K562 (cell line): ENCODE data around the gene UBXN2A. TPM values are rescaled to one million over a fixed set of nuclear protein-coding genes. Genes with fewer than 3 reads are reported as not detected.

ENCODE experiments used
- ARID1B ChIP-seq: fragments of 450-650 bp; IDR thresholded peaks from 2 replicates; pipeline ENCODE4 v1.6.1; 2016; ENCODE audit warnings: antibody characterized with exemption, mild to moderate bottlenecking, inconsistent platforms
- ARID3B ChIP-seq: fragments of 250-450 bp; sonication (Bioruptor Pico); IDR thresholded peaks from 2 replicates; pipeline ENCODE4 v1.4.0; 2020; ENCODE audit warnings: borderline replicate concordance
- CC2D1A ChIP-seq: fragments of 450-650 bp; IDR thresholded peaks from 2 replicates; pipeline ENCODE4 v1.6.1; 2017; ENCODE audit warnings: mild to moderate bottlenecking
- COPS2 ChIP-seq: fragments of 450-650 bp; conservative IDR thresholded peaks from 2 replicates; pipeline ENCODE4 v1.6.1; 2016; ENCODE audit warnings: mild to moderate bottlenecking, moderate library complexity
- EP400 ChIP-seq: fragments of 450-650 bp; IDR thresholded peaks from 2 replicates; pipeline ENCODE4 v1.6.1; 2017; ENCODE audit warnings: antibody characterized with exemption, mild to moderate bottlenecking, moderate library complexity
- KLF6 ChIP-seq: fragments of 250-450 bp; sonication (Bioruptor Pico); IDR thresholded peaks from 2 replicates; pipeline ENCODE4 v1.4.0; 2020; ENCODE audit warnings: mild to moderate bottlenecking, moderate library complexity, borderline replicate concordance
- NBN ChIP-seq: fragments of 450-650 bp; IDR thresholded peaks from 2 replicates; pipeline ENCODE4 v1.6.1; 2016; ENCODE audit warnings: low read depth, mild to moderate bottlenecking
- NFATC3 ChIP-seq: fragments of 450-650 bp; IDR thresholded peaks from 2 replicates; pipeline ENCODE4 v1.6.1; 2017; ENCODE audit warnings: mild to moderate bottlenecking
- PATZ1 ChIP-seq: fragments of 250-450 bp; sonication (Bioruptor Pico); IDR thresholded peaks from 2 replicates; pipeline ENCODE4 v1.5.0; 2020; ENCODE audit warnings: mild to moderate bottlenecking, borderline replicate concordance
- POLR3G ChIP-seq: IDR thresholded peaks from 2 replicates; pipeline ENCODE4 v1.6.1; 2011; ENCODE audit not compliant: insufficient read length, insufficient replicate concordance; ENCODE audit errors: extremely low read depth
- RBM14 ChIP-seq: fragments of 200-400 bp; formaldehyde crosslinking; IDR thresholded peaks from 2 replicates; pipeline ENCODE4 v1.6.1; 2018; ENCODE audit warnings: low read depth, mild to moderate bottlenecking, low read length, moderate library complexity, borderline replicate concordance; ENCODE audit not compliant: insufficient read depth
- RCOR1 ChIP-seq, 2 experiments: IDR thresholded peaks; 2 replicates each; pipeline ENCODE4 v1.6.1; 2012; ENCODE audit warnings: low read depth in 2 of 2, low read length in 2 of 2, borderline replicate concordance in 1 of 2, improper control_type of control experiment in 1 of 2
- RHOXF2B ChIP-seq: fragments of 250-450 bp; sonication (Bioruptor Pico); conservative IDR thresholded peaks from 2 replicates; pipeline ENCODE4 v1.5.1; 2021
- TAF1 ChIP-seq: IDR thresholded peaks from 2 replicates; pipeline ENCODE4 v1.6.1; 2011; ENCODE audit warnings: mild to moderate bottlenecking, low read length, moderate library complexity; ENCODE audit not compliant: insufficient read depth, control insufficient read depth, severe bottlenecking; ENCODE audit errors: extremely low read depth
- TARDBP ChIP-seq: fragments of 450-650 bp; IDR thresholded peaks from 2 replicates; pipeline ENCODE4 v1.6.1; 2016
- TCF7L2 ChIP-seq: fragments of 150-350 bp; IDR thresholded peaks from 2 replicates; pipeline ENCODE4 v1.6.1; 2016; ENCODE audit warnings: low read depth, mild to moderate bottlenecking, low read length, moderate library complexity
- ZNF253 ChIP-seq: fragments of 250-450 bp; sonication (Bioruptor Pico); conservative IDR thresholded peaks from 2 replicates; pipeline ENCODE4 v1.6.1; 2021; ENCODE audit warnings: mild to moderate bottlenecking
- ZNF561 ChIP-seq: fragments of 450-650 bp; formaldehyde crosslinking; conservative IDR thresholded peaks from 2 replicates; pipeline ENCODE4 v1.4.0; 2020; ENCODE audit warnings: mild to moderate bottlenecking, moderate library complexity
- ZNF778 ChIP-seq: fragments of 450-650 bp; formaldehyde crosslinking; IDR thresholded peaks from 2 replicates; pipeline ENCODE4 v1.4.0; 2020; ENCODE audit warnings: mild to moderate bottlenecking, moderate library complexity
- ZSCAN29 ChIP-seq: fragments of 450-650 bp; IDR thresholded peaks from 2 replicates; pipeline ENCODE4 v1.6.1; 2017
- polyA plus RNA-seq, 8 experiments: library from polyadenylated mRNA; depleted of rRNA in 4 of 8; stranded (reverse) in 5 of 8; unstranded in 3 of 8; fragments of >200 nt; fragmentation: Nextera tagmentation in 2 of 8; fragmentation: Illumina TruSeq in 1 of 8; extraction: Ambion mirVana in 2 of 8; extraction: Trizol in 1 of 8; gene quantifications; 2 replicates each; pipeline versions ENCODE4 v1.2.1 to v1.2.3, GENCODE V29; 2011 to 2014; ENCODE audit warnings: inconsistent platforms in 1 of 8, missing spikeins in 1 of 8
- total RNA-seq, 7 experiments: library from RNA; depleted of rRNA in 6 of 7; stranded (reverse); fragments of >200 nt in 6 of 7; fragmentation: Illumina TruSeq in 2 of 7; extraction: Trizol in 2 of 7; gene quantifications; 2 replicates each; pipeline versions ENCODE4 v1.2.1 to v1.2.3, GENCODE V29; 2011 to 2021; ENCODE audit warnings: low replicate concordance in 1 of 7
- TF ChIP-seq, protein P1 (sequence below): fragments of 450-650 bp; IDR thresholded peaks from 2 replicates; pipeline ENCODE4 v1.7.0; 2016; ENCODE audit warnings: borderline replicate concordance
- TF ChIP-seq, protein P2 (sequence below): fragments of 450-650 bp; IDR thresholded peaks from 2 replicates; pipeline ENCODE4 v1.6.1; 2017; ENCODE audit warnings: antibody characterized with exemption

UBXN2A gene
- total and polyA plus RNA-seq, 9 of the 15 experiments (the other 6 are each of a cell fraction or from before 2014, with no cell fraction given) = 3.4 to 25.6 (median 16.0) TPM

- 0 out of 2 replicates have a peak, but pooled peaks have one; percentile 14 for TF ChIP-seq ARID1B
- no peak for TF ChIP-seq CC2D1A
- no peak for TF ChIP-seq RHOXF2B (CRISPR knock-in tag)
- no peak for TF ChIP-seq ZNF253 (CRISPR knock-in tag)
- TF ChIP-seq, protein P1, sequence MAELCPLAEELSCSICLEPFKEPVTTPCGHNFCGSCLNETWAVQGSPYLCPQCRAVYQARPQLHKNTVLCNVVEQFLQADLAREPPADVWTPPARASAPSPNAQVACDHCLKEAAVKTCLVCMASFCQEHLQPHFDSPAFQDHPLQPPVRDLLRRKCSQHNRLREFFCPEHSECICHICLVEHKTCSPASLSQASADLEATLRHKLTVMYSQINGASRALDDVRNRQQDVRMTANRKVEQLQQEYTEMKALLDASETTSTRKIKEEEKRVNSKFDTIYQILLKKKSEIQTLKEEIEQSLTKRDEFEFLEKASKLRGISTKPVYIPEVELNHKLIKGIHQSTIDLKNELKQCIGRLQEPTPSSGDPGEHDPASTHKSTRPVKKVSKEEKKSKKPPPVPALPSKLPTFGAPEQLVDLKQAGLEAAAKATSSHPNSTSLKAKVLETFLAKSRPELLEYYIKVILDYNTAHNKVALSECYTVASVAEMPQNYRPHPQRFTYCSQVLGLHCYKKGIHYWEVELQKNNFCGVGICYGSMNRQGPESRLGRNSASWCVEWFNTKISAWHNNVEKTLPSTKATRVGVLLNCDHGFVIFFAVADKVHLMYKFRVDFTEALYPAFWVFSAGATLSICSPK = no peak
- TF ChIP-seq ZNF561 (CRISPR knock-in tag) = no peak
- no peak for TF ChIP-seq RCOR1 (IDR thresholded peaks at IDR 0.05; ENCODE audit: borderline replicate concordance in 1 of 2, low read depth in 2 of 2, low read length in 2 of 2)
- 0 out of 2 replicates have a peak, but pooled peaks have one; percentile 15 for TF ChIP-seq EP400
- TF ChIP-seq ZNF778 = no peak
- no peak for TF ChIP-seq NFATC3
- no peak for TF ChIP-seq TAF1
- TF ChIP-seq, protein P2, sequence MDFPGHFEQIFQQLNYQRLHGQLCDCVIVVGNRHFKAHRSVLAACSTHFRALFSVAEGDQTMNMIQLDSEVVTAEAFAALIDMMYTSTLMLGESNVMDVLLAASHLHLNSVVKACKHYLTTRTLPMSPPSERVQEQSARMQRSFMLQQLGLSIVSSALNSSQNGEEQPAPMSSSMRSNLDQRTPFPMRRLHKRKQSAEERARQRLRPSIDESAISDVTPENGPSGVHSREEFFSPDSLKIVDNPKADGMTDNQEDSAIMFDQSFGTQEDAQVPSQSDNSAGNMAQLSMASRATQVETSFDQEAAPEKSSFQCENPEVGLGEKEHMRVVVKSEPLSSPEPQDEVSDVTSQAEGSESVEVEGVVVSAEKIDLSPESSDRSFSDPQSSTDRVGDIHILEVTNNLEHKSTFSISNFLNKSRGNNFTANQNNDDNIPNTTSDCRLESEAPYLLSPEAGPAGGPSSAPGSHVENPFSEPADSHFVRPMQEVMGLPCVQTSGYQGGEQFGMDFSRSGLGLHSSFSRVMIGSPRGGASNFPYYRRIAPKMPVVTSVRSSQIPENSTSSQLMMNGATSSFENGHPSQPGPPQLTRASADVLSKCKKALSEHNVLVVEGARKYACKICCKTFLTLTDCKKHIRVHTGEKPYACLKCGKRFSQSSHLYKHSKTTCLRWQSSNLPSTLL = no peak
- TF ChIP-seq ARID3B (CRISPR knock-in tag) = no peak
- no peak for TF ChIP-seq ZSCAN29
- TF ChIP-seq COPS2 = no peak
- no peak for TF ChIP-seq POLR3G
- no peak for TF ChIP-seq NBN
- TF ChIP-seq PATZ1 = no peak
- no peak for TF ChIP-seq TCF7L2
- TF ChIP-seq TARDBP = no peak
- no peak for TF ChIP-seq RBM14
- no peak for TF ChIP-seq KLF6
Measured at GRCh38 chr2:23916727-23917405, 23.4 kb upstream of the UBXN2A start (continued).
